ENCODE measurements around the gene BCL11B. TPM values are rescaled to one million over a fixed set of nuclear protein-coding genes. Genes with fewer than 3 reads are reported as not detected.

Gene BCL11B
- total and polyA plus RNA-seq, 4 donors: 0.04 to 0.42 (median 0.16) TPM

DNA sequence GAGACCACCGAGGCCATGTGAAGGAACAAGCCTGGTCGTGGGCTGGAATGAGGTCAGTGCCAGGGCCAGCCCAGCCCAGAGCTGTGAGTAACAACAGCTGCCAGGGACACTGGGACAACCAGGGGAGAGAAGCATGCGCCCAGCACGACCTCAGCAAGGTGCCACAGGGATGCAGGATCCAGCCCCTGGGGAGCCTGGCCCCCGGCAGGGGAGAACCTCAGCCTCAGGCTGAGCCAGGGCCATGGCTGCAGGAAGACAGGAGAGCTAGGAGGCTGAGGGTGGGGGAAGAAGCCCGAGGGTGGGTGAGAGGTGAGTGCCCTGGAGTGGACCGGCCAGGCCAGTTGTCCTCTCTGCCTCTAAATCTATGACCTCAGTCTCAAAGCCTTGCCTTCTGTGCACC lies 62.6 kb downstream of the BCL11B start:
- no peak for DNase-seq (ENCODE audit: low spot score)
- 80% methylated on average over 7 of the region's 7 CpGs for WGBS
- Histone ChIP-seq H3K27ac (ENCODE audit: low read depth in 1 of 2, low read length in 2 of 2) (no peak overlapping the region), H3K4me1 (ENCODE audit: control insufficient read depth in 4 of 4, insufficient read depth in 4 of 4, low read length in 3 of 4) (no peaks in the 10 kb centered on the region), H3K36me3 (ENCODE audit: control insufficient read depth in 4 of 4, insufficient read depth in 3 of 4, low read depth in 1 of 4, low read length in 3 of 4) (no peaks in the 10 kb centered on the region), H3K9me3 (ENCODE audit: control insufficient read depth in 4 of 4, low read length in 3 of 4) (no peaks in the 10 kb centered on the region), H3K9ac (ENCODE audit: low read depth in 1 of 2, low read length in 2 of 2) (no peak overlapping the region), H3K27me3 (ENCODE audit: control insufficient read depth in 4 of 4, insufficient read depth in 4 of 4, low read length in 3 of 4) (peaks cover 0 to 4% (median 0%) of the 10 kb centered on the region in 4 donors), H3K4me3 (ENCODE audit: low read depth in 1 of 3, low read length in 3 of 3) (no peak overlapping the region)
- TF ChIP-seq RXRA (IDR thresholded peaks at IDR 0.05) (no peak), FOXA2 (IDR thresholded peaks at IDR 0.05) (no peak), NR2F2 (IDR thresholded peaks at IDR 0.05) (no peak), FOXA1 (IDR thresholded peaks at IDR 0.05) (no peak), EGR1 (IDR thresholded peaks at IDR 0.05; ENCODE audit: low read depth in 2 of 2) (no peak), HNF4A (conservative IDR thresholded peaks at IDR 0.05) (no peak)

GRCh38 chr14:99208318-99208717 lies 63.7 kb downstream of the BCL11B start:
- H3K27me3 ChIP-seq (ENCODE audit: control insufficient read depth in 4 of 4, insufficient read depth in 4 of 4, low read length in 3 of 4): peaks cover 0 to 4% (median 0%) of the 10 kb centered on the region in 4 donors
- no peak overlapping the region for H3K9ac ChIP-seq (ENCODE audit: low read depth in 1 of 2, low read length in 2 of 2)
- no peak overlapping the region for H3K27ac ChIP-seq (ENCODE audit: low read depth in 1 of 2, low read length in 2 of 2)
- no peak for DNase-seq (ENCODE audit: low spot score)
- H3K4me1 ChIP-seq (ENCODE audit: control insufficient read depth in 4 of 4, insufficient read depth in 4 of 4, low read length in 3 of 4): no peaks in the 10 kb centered on the region
- H3K4me3 ChIP-seq (ENCODE audit: low read depth in 1 of 3, low read length in 3 of 3): no peak overlapping the region
- no peak for TF ChIP-seq GABPA (IDR thresholded peaks at IDR 0.05 in 1 of 2, conservative IDR thresholded peaks at IDR 0.05 in 1 of 2)
- TF ChIP-seq, protein P1, sequence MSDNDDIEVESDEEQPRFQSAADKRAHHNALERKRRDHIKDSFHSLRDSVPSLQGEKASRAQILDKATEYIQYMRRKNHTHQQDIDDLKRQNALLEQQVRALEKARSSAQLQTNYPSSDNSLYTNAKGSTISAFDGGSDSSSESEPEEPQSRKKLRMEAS (IDR thresholded peaks at IDR 0.05): no peak
- TF ChIP-seq ATF3 (IDR thresholded peaks at IDR 0.05): no peak
- no peak for TF ChIP-seq FOXA2 (IDR thresholded peaks at IDR 0.05)
- no peak for TF ChIP-seq NR2F2 (IDR thresholded peaks at IDR 0.05)
- TF ChIP-seq SP1 (IDR thresholded peaks at IDR 0.05): no peak
- no peak for TF ChIP-seq HNF4A (conservative IDR thresholded peaks at IDR 0.05)
- TF ChIP-seq CTCF (IDR thresholded peaks at IDR 0.05; ENCODE audit: low read depth, low read length, missing input control): no peak
- no peak for TF ChIP-seq RXRA (IDR thresholded peaks at IDR 0.05)
- TF ChIP-seq ZBTB33 (IDR thresholded peaks at IDR 0.05): no peak
- TF ChIP-seq YY1 (IDR thresholded peaks at IDR 0.05): no peak
- TF ChIP-seq FOXA1 (IDR thresholded peaks at IDR 0.05): no peak
- TF ChIP-seq, protein P2, sequence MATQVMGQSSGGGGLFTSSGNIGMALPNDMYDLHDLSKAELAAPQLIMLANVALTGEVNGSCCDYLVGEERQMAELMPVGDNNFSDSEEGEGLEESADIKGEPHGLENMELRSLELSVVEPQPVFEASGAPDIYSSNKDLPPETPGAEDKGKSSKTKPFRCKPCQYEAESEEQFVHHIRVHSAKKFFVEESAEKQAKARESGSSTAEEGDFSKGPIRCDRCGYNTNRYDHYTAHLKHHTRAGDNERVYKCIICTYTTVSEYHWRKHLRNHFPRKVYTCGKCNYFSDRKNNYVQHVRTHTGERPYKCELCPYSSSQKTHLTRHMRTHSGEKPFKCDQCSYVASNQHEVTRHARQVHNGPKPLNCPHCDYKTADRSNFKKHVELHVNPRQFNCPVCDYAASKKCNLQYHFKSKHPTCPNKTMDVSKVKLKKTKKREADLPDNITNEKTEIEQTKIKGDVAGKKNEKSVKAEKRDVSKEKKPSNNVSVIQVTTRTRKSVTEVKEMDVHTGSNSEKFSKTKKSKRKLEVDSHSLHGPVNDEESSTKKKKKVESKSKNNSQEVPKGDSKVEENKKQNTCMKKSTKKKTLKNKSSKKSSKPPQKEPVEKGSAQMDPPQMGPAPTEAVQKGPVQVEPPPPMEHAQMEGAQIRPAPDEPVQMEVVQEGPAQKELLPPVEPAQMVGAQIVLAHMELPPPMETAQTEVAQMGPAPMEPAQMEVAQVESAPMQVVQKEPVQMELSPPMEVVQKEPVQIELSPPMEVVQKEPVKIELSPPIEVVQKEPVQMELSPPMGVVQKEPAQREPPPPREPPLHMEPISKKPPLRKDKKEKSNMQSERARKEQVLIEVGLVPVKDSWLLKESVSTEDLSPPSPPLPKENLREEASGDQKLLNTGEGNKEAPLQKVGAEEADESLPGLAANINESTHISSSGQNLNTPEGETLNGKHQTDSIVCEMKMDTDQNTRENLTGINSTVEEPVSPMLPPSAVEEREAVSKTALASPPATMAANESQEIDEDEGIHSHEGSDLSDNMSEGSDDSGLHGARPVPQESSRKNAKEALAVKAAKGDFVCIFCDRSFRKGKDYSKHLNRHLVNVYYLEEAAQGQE (IDR thresholded peaks at IDR 0.05): no peak
- no peak for TF ChIP-seq HNF4G (IDR thresholded peaks at IDR 0.05)
- no peak for TF ChIP-seq TAF1 (conservative IDR thresholded peaks at IDR 0.05)
- no peak for TF ChIP-seq RAD21 (IDR thresholded peaks at IDR 0.05)
- TF ChIP-seq EGR1 (IDR thresholded peaks at IDR 0.05; ENCODE audit: low read depth in 2 of 2): no peak
- WGBS: 77% methylated on average over 9 of the region's 9 CpGs
- no peaks in the 10 kb centered on the region for H3K9me3 ChIP-seq (ENCODE audit: control insufficient read depth in 4 of 4, low read length in 3 of 4)
- no peaks in the 10 kb centered on the region for H3K36me3 ChIP-seq (ENCODE audit: control insufficient read depth in 4 of 4, insufficient read depth in 3 of 4, low read depth in 1 of 4, low read length in 3 of 4)

All from liver (tissue), 9 donors.